ENCODE results near the gene UBR2. TPM values are rescaled to one million over a fixed set of nuclear protein-coding genes. Genes with fewer than 3 reads are reported as not detected.

The UBR2 gene
- total RNA-seq, 1 donor from 2014 or later, result 16.6 TPM

DNA sequence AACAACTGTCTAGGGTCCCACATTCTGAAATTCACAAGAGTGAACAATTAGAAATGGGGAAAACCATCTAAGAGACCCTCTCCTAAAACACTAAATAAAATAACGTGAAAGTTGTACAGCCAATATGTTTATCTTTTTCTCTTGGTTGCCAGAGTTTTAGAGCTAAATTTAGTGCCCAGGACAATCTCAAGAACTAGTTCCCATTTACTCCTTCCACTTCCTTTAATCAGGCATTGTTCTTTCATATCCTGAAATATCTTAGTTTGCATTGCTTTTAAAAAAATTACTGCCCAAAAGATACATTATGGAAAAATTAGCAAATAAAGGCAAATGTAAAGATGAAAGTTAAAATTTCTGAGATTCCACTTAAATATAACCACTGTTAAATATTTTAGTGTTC is 33.1 kb upstream of the UBR2 start:
- no peak for FAIRE-seq
- no peaks in the 10 kb centered on the region for H3K27me3 ChIP-seq (ENCODE audit: control insufficient read depth, insufficient read depth, low read length)
- DNase-seq (ENCODE audit: low read depth), result no peak
- no peak overlapping the region for H3K4me3 ChIP-seq (ENCODE audit: low read depth, low read length)
- no peaks in the 10 kb centered on the region for H3K36me3 ChIP-seq (ENCODE audit: control insufficient read depth, insufficient read depth, low read length)
- TF ChIP-seq, protein P1, sequence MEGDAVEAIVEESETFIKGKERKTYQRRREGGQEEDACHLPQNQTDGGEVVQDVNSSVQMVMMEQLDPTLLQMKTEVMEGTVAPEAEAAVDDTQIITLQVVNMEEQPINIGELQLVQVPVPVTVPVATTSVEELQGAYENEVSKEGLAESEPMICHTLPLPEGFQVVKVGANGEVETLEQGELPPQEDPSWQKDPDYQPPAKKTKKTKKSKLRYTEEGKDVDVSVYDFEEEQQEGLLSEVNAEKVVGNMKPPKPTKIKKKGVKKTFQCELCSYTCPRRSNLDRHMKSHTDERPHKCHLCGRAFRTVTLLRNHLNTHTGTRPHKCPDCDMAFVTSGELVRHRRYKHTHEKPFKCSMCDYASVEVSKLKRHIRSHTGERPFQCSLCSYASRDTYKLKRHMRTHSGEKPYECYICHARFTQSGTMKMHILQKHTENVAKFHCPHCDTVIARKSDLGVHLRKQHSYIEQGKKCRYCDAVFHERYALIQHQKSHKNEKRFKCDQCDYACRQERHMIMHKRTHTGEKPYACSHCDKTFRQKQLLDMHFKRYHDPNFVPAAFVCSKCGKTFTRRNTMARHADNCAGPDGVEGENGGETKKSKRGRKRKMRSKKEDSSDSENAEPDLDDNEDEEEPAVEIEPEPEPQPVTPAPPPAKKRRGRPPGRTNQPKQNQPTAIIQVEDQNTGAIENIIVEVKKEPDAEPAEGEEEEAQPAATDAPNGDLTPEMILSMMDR (IDR thresholded peaks at IDR 0.05; ENCODE audit: insufficient read depth, low read length, severe bottlenecking), result no peak

DNA sequence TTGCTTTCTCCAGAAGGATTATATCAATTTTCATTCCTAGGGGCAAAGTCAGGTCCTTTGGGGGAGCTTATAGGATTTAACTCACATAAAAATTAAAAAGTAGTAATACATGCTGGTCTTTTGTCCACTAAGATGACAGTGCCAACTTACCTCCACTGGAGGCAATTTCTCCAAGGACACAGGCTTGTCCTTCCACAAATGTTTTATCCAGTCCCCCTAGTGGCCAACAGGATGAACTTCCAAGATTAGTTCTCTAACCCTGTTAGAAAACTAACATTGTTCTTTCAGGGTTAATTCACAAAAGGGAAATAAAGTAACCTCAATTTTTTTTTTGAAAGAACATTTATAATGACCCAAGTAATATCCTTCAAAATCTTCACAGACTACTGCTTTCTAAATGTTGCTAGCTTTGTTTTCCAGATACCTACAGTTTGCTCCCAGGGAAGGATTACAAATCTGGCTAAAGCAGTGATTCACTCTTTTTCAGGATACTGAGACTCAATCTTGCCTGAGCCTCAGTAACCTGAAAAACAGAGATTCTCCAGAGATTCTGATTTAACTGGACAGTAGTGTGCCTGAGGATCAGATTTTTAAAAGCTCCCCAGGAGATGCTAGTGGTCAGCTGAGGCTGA is 31.7 kb upstream of the UBR2 start:
- FAIRE-seq (no peak), DNase-seq (ENCODE audit: low read depth) (peak; percentile 52)
- no peaks in the 10 kb centered on the region for H3K27me3 ChIP-seq (ENCODE audit: control insufficient read depth, insufficient read depth, low read length)
- H3K4me3 ChIP-seq (ENCODE audit: low read depth, low read length), result no peak overlapping the region
- TF ChIP-seq, protein P1 (IDR thresholded peaks at IDR 0.05; ENCODE audit: insufficient read depth, low read length, severe bottlenecking), result peak; percentile 54
- H3K36me3 ChIP-seq (ENCODE audit: control insufficient read depth, insufficient read depth, low read length), result no peaks in the 10 kb centered on the region

DNA sequence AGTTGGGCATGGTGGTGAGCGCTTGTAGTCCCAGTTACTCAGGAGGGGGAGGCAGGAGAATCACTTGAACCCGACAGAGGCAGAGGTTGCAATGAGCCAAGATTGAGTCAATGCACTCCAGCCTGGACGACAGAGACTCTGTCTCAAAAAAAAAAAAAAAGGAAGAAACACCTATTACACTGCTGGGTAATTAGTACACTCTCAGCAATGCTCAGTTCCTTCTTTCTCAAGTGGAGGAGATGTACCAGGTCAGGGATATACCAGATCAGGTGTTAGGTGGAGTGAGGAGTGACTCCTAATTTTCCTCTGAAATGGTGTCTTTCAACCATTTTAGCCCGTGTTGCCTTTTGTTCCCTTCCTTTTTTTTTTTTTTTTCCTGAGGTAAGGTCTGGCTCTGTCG is 30.0 kb upstream of the UBR2 start:
- TF ChIP-seq, protein P1 (IDR thresholded peaks at IDR 0.05; ENCODE audit: insufficient read depth, low read length, severe bottlenecking), result no peak
- no peaks in the 10 kb centered on the region for H3K36me3 ChIP-seq (ENCODE audit: control insufficient read depth, insufficient read depth, low read length)
- no peak for FAIRE-seq
- H3K27me3 ChIP-seq (ENCODE audit: control insufficient read depth, insufficient read depth, low read length), result no peaks in the 10 kb centered on the region
- H3K4me3 ChIP-seq (ENCODE audit: low read depth, low read length), result no peak overlapping the region
- no peak for DNase-seq (ENCODE audit: low read depth)

DNA sequence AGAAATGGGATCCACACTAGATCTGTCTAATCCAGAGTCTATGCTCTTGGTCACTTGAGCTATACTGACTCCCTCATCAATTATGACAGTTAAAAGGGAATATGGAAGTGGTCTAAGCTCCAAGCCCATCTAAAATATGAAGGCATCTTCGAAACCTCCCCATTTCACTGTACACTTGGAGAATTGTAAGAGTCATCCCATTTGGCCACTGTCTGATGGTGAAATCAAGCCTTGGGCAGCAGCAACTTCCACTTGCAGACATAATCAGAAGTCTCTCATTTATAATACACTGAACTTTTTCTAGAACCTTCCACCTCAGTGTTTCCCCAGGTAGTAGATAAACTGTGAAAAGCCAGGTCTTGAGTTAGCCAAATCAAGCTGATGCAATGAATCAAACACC is 26.3 kb upstream of the UBR2 start:
- TF ChIP-seq, protein P1 (IDR thresholded peaks at IDR 0.05; ENCODE audit: insufficient read depth, low read length, severe bottlenecking), result no peak
- Histone ChIP-seq H3K4me3 (ENCODE audit: low read depth, low read length) (no peak overlapping the region), H3K36me3 (ENCODE audit: control insufficient read depth, insufficient read depth, low read length) (no peaks in the 10 kb centered on the region), H3K27me3 (ENCODE audit: control insufficient read depth, insufficient read depth, low read length) (no peaks in the 10 kb centered on the region)
- DNase-seq (ENCODE audit: low read depth), result no peak
- FAIRE-seq, result no peak

DNA sequence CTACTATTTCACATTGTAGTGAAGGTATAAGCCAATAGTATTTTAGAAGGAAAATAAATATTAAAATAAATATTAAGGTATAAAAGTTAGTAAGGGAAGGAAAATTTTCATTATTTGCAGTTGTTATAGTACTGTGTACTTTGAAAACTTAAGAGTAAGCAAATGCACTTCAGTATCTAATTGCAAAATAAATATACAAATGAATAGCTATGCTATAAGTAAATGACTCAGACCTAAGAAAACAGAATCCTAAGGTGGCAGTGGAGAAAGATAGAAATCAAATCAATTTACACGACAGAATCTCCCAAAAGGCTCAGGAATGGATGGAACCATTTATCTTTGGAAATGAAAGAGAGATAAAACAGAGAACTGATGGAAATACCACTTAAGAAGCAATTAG is 24.7 kb upstream of the UBR2 start:
- no peaks in the 10 kb centered on the region for H3K36me3 ChIP-seq (ENCODE audit: control insufficient read depth, insufficient read depth, low read length)
- no peak overlapping the region for H3K4me3 ChIP-seq (ENCODE audit: low read depth, low read length)
- no peak for DNase-seq (ENCODE audit: low read depth)
- TF ChIP-seq, protein P1 (IDR thresholded peaks at IDR 0.05; ENCODE audit: insufficient read depth, low read length, severe bottlenecking), result no peak
- H3K27me3 ChIP-seq (ENCODE audit: control insufficient read depth, insufficient read depth, low read length), result no peaks in the 10 kb centered on the region
- no peak for FAIRE-seq

DNA sequence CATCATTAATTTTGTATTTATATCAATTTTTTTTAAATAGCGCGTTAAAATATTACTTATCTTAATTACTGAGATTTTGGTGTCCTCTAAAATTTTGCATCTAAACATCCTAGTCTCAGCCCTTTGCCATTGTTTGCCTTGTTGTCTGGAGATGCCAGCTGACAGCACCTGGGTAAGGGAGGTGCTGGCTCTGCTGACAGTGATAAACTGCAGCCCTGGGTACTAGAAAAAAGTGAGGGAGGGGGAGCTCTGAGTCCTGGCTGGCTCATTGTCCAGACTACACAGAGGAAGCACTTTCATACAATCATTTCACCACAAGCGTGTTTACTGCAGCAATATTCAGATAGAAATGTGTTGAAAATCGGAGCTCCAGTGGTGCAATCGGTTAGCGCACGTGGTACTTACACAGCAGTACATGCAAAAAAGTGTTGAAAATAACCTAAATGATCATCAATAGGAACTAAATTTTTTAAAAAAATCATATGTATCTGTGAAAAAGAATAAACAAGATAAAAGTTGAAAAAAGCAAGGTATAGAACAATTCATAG is 18.5 kb upstream of the UBR2 start:
- FAIRE-seq (no peak), DNase-seq (ENCODE audit: low read depth) (no peak)
- TF ChIP-seq, protein P1 (IDR thresholded peaks at IDR 0.05; ENCODE audit: insufficient read depth, low read length, severe bottlenecking), result no peak
- no peaks in the 10 kb centered on the region for H3K36me3 ChIP-seq (ENCODE audit: control insufficient read depth, insufficient read depth, low read length)
- no peak overlapping the region for H3K4me3 ChIP-seq (ENCODE audit: low read depth, low read length)
- no peaks in the 10 kb centered on the region for H3K27me3 ChIP-seq (ENCODE audit: control insufficient read depth, insufficient read depth, low read length)
